Activated T-cell treated with anti-CD3 and anti-CD28 coated beads for 4 hours (primary cell): ENCODE measurements around the gene MROH2B.
"Not testable (repeated sequence)": the region's sequence is repeated elsewhere in the genome, so short reads cannot be mapped to it uniquely, and the experiment has no call there.

Experiments
- DNase-seq: peaks from one replicate; pipeline ENCODE4 v3.0.0-alpha.2; 2020

The MROH2B gene

DNA sequence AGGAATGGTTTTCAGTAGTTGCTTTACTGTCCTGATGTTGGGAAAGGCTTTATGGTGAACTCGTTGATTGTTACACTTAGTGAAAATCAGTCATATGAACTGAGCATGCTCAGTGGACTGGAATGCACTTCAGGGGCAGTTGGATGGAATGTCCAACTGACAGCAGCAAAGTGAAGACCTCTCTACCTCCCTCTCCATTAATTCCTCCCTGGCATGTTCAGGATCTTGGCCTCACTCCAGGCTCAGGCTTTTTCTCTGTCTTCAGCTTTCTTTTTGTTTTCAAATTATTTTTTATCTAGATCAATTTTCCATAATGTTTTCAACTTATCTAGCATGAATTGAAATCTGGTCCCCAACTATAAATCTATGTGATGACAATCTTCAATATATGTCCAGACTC lies at the start of gene MROH2B:
Gene MROH2B, minus strand, starts transcription at position 101 of the 400 bp plus-strand sequence. CDS start 490 bp downstream, outside the sequence.
- no peak for DNase-seq

- no peak for DNase-seq
Measured at GRCh38 chr5:41120600-41120999, 49.5 kb upstream of the MROH2B start.

DNA sequence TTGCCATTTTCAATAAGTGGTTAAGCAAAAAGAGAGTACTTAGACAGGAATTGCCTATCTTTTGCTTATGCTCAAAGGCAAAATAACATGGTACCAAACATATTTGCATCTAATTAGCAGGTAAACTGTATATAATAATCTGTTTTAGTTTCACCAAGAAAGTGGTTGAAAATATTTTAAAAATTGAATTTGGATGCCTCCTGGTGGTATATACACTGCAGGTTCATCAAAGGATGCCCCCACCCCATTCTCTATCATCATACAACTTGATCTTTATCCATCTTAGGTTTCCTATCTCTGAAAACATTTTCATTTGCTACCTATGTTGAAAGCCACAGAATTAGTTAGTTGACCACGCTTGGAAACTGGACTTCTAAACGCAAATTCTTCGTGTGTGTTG lies 47.0 kb upstream of the MROH2B start:
- DNase-seq: no peak

DNA sequence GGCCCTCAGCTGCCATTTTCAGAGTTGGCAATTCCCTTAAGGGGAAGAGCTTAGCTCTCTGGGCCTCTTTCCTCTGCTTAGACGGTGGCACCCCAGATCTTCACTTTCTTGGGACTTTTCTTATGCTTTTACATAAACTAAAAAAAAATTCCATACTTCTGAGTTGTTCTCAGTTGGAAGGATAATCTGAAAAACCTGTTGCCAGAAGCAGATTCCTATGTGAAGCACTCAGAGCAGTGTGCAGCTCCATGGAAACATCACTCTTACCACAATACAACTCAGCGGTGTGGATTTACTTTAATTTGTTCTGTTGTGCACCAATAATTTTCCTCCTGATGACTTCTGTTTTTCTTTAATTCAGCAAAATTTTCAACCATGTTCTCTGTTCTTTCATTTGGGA lies 44.1 kb upstream of the MROH2B start:
- DNase-seq: no peak

- no peak for DNase-seq
Measured at GRCh38 chr5:41112486-41113455, 41.6 kb upstream of the MROH2B start.

DNA sequence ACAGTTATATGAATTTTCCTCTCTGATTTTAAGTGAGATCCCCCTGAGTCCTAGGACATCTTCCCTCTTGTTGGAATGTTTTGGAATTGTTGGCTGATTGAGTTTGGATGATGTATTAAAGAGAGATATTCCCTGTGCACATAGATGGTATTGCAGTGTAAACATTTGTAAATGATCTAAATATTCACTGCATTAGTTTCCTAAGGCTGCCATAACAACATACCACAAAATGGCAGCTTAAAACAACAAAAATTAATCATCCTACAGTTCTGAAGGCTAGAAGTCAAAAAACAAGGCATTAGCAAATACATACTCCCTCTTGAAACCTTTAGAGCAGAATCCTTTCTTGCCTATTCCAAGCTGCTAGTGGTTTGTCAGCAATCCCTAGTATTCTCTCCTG lies 38.0 kb upstream of the MROH2B start:
- DNase-seq: no peak

DNA sequence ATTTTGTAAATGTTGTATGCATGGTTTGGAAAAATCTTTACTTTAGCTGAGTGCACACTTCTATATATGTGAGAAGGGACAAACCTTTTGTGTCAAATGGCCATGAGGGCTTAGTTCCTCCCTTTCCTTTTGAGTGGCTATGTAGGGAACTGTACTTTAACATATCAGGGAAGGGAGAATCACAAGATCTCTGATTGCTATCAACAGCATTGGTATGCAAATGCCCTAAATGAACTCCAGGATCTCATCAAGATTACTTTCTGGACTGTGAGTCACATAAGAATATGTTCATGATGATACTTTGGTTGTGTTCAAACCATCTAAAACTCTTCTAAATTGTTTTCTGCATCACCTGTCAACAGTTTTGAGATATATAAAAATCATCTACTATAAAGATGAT lies 31.2 kb upstream of the MROH2B start:
- DNase-seq: no peak

DNA sequence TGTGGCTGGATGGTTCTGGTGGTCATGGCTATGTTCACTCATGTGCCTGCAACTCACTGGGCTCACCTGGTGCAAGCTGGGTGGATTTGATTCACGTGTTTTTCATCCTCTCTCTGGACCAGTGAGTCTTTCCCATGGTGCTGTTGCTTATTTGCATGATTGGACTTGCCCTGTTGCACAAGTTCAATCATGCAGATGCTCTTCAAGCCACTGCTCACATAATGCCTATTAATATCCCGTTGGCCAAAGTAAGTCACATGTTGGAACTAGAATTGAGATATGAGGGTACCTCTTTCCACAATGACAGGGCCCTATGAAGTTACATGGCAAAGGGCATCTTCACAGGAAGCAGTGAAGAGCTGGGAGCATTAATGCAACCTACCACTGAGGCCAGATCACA lies 26.5 kb upstream of the MROH2B start:
- DNase-seq: no peak

- DNase-seq: no peak
Measured at GRCh38 chr5:41095324-41096101, 24.4 kb upstream of the MROH2B start.

DNA sequence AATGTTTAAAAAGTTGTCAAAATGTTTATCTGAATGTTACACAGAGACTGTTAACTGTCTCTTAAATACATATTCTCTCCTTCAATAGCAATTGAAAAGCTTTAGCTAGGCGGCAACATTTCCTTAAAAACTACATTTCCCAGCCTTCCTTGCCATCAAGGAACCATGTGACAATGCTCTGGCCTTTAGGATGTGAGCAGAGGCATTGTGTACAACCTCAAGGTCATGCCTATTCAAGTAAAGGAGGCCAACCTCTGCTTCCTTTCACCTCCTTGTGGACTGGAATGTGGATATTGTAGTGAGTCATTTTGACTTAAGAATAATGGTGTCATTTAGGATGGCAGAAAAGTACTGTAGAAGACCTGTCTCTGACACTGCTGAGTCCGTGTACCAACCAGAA lies 23.7 kb upstream of the MROH2B start:
- no peak for DNase-seq

DNA sequence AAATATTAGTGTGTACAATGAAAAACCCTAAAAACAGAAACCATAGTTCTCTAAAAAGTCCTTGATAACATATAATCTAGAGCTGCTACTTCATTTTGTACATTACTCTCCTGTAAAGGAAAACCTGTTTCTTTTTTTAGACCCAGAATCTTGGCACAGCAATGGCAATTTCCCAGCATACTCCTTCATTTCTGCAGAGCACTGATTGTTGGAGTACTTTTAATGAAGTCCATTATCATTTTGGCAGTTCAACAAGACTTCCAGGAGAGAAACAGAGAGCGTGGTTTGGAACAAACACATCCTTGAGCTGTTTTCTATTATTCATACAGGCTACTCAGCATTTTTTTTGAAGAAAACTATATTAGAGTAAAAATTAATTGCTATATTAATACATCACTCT lies 22.7 kb upstream of the MROH2B start:
- DNase-seq: no peak

GRCh38 chr5:41087461-41087860 lies 16.3 kb upstream of the MROH2B start:
- DNase-seq: no peak

DNA sequence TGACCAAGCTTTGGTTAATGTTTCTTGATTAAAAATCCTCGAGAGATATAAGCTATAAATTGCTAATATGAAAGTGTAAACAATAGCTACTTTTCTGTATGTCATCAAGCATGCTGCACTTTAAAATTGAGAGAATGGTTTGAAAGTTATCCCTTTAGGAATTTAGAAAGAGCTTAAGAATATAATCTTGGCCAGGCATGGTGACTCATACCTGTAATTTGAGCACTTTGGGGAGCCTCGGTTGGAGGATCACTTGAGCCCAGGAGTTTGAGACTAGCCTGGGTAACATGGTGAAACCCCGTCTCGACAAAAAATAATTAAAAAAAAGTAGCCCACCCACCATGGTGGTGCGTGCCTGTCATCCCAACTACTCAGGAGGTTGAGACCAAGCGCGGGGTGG lies 12.2 kb upstream of the MROH2B start:
- no peak for DNase-seq

GRCh38 chr5:41071975-41072374 lies 833 bp upstream of the MROH2B start:
- DNase-seq: no peak

- DNase-seq: no peak
Measured at GRCh38 chr5:41067714-41068568, 3.2 kb downstream of the MROH2B start.

- DNase-seq: no peak
Measured at GRCh38 chr5:41065691-41066335, 5.3 kb downstream of the MROH2B start.

GRCh38 chr5:41057940-41058339 lies 13.2 kb downstream of the MROH2B start:
- no peak for DNase-seq

DNA sequence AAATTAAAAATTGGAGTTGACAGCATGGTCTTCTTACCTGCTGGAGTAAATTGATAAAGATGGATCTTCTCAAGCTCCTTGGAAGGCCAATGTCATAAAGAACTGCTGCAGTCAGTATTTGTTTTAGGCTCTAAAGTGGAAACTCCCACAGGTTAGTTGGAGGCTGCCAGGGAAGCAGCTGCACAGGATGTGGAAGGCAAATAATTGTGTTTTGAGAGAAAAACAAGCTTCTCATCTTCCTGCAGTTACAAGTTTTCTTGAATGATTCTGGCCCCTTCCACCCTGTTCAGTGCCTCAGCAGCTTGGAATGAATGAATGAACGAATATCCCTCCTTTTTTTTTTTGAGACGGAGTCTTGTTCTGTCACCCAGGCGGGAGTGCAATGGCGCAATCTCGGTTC lies 13.9 kb downstream of the MROH2B start:
- no peak for DNase-seq

DNA sequence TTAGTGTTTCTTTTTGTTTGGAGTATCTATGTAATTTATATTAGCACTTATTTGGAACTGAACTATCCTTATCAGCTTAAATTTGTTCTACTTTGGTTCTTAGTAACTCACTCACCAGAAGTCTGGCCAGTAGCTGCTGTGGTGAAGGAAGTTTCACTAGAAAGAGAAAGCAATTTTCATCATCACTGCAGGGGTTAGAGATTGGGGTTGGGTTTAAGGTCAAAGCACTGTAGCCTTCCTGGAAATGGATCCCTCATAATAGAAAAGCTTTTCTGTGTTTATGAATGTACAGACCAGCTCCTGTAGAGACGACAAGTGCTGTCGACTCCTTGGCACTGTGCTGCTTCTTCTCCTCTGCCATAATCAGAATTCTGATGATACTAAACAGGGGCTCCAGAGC lies 22.2 kb downstream of the MROH2B start:
- DNase-seq: no peak

DNA sequence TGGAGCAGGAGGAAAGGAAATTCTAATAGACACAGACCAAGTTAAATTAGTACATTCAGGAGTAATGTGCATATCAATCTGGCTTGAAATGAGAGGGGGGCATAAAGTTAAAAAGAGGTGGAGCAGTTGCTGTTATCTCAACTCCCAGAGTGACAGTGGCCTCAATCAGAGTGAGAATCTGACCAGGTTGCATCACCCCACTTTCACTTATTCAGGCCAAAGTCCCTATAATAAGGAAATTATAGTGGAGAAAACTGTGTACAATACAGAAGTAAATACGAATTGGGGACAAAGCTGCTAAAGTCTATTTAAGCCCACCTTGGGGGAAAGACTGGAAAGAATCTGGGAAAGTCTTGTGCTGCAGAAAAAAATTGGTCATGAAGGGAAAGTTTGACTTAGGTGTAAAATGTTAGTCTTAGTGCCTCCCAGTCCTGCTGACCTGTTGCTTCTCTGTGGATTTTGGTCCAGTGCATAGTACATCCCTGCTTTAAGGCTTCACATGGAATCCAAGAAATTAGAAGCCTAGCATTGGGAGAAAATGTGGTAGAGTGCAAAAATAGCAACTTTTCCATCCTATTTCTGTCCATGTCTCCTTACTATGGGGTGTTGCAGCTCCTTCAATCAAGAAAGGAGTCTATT lies 27.9 kb downstream of the MROH2B start:
- no peak for DNase-seq

- DNase-seq: no peak
Measured at GRCh38 chr5:41032973-41033372, 38.2 kb downstream of the MROH2B start.

DNA sequence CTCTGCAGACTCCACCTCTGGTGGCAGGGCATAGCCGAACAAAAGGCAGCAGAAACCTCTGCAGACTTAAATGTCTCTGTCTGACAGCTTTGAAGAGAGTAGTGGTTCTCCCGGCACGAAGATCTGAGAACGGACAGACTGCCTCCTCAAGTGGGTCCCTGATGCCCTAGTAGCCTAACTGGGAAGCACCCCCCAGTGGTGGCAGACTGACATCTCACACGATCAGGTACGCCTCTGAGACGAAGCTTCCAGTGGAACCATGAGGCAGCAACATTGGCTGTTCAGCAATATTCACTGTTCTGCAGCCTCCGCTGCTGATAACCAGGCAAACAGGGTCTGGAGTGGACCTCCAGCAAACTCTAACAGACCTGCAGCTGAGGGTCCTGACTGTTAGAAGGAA lies 48.5 kb downstream of the MROH2B start:
- not testable (repeated sequence) for DNase-seq
